Gastroesophageal sphincter (tissue), 3 donors: ENCODE measurements around the gene FRK.

Source experiments
- EP300 ChIP-seq: sonication (generic); formaldehyde crosslinking; IDR thresholded peaks from one replicate; pipeline ENCODE4 v1.6.1; 2017; ENCODE audit warnings: antibody characterized with exemption, mild to moderate bottlenecking
- POLR2A ChIP-seq, 2 donors: fragments of 450-650 bp; IDR thresholded peaks; one replicate each; pipeline ENCODE4 v1.6.1; 2017; ENCODE audit warnings: antibody characterized with exemption in 2 of 2, mild to moderate bottlenecking in 2 of 2, moderate library complexity in 1 of 2
- POLR2AphosphoS5 ChIP-seq: sonication (generic); formaldehyde crosslinking; IDR thresholded peaks from one replicate; pipeline ENCODE4 v1.6.1; 2017; ENCODE audit warnings: antibody characterized with exemption
- TF ChIP-seq, protein P1 (sequence below), 4 experiments: fragments of 200-600 bp in 2 of 4; fragments of 450-650 bp in 2 of 4; sonication (generic) in 1 of 4; IDR thresholded peaks; one replicate each; pipeline ENCODE4 v1.5.1; 2017 to 2019; ENCODE audit warnings: antibody characterized with exemption in 4 of 4, mild to moderate bottlenecking in 2 of 4, moderate library complexity in 2 of 4

DNA sequence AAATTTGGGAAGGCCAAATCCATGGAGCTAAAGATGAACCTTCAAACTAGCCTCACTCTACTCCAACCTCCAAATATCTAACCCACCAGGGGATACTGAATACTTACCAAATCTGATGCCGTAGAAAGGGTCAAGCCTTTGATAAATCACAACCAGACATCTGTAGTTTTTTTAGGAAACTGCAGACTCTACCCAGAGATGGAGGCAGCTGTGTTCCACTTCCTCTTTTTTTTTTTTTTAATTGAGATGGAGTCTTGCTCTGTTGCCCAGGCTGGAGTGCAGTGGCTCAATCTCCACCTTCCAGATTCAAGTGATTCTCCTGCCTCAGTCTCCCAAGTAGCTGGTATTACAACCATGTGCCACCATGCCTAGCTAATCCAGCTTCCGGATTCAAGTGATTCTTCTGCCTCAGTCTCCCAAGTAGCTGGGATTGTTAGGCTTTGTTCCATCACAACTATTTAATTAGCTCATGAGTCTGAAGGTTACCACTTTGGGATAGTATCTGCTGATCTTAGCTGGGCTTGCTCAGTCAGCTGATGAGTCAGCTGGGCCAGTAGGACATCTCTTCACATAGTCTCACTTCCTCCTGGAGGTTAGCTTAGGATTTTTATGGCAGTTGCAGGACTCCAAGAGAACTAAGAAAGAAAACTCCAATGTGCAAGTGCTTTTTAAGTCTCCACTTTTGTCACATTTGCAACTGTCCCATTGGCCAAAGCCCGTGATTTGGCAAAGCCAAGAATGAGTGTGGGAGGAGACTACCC is 13.3 kb downstream of the FRK start:
- TF ChIP-seq, protein P1, sequence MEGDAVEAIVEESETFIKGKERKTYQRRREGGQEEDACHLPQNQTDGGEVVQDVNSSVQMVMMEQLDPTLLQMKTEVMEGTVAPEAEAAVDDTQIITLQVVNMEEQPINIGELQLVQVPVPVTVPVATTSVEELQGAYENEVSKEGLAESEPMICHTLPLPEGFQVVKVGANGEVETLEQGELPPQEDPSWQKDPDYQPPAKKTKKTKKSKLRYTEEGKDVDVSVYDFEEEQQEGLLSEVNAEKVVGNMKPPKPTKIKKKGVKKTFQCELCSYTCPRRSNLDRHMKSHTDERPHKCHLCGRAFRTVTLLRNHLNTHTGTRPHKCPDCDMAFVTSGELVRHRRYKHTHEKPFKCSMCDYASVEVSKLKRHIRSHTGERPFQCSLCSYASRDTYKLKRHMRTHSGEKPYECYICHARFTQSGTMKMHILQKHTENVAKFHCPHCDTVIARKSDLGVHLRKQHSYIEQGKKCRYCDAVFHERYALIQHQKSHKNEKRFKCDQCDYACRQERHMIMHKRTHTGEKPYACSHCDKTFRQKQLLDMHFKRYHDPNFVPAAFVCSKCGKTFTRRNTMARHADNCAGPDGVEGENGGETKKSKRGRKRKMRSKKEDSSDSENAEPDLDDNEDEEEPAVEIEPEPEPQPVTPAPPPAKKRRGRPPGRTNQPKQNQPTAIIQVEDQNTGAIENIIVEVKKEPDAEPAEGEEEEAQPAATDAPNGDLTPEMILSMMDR (IDR thresholded peaks at IDR 0.05), result no peak
- no peak for TF ChIP-seq POLR2AphosphoS5
- TF ChIP-seq POLR2A (IDR thresholded peaks at IDR 0.05), result no peak
- no peak for TF ChIP-seq EP300
